DMS79 treated with DMSO at 0.1 percent for 48 hours (cell line): ENCODE results near the gene SLC35G4.
"Not testable (repeated sequence)": the region's sequence is repeated elsewhere in the genome, so short reads cannot be mapped to it uniquely, and the experiment has no call there.

Experiments
- DNase-seq: peaks from one replicate; lab custom pipeline; 2025; lab: John Stamatoyannopoulos, UW

Gene SLC35G4

GRCh38 chr18:11609488-11609887 lies at the start of gene SLC35G4:
Gene SLC35G4, plus strand, starts transcription at chr18:11609596. Its CDS starts 0 bp downstream, at chr18:11609596.
- DNase-seq: not testable (repeated sequence)

GRCh38 chr18:11561293-11561692 lies 48.1 kb upstream of the SLC35G4 start:
- no peak for DNase-seq

GRCh38 chr18:11565716-11566115 lies 43.7 kb upstream of the SLC35G4 start:
- no peak for DNase-seq

- no peak for DNase-seq
These were observed 43.0 kb upstream of the SLC35G4 start for GRCh38 chr18:11566236-11566965.

- DNase-seq: no peak
These were observed 42.0 kb upstream of the SLC35G4 start for GRCh38 chr18:11567396-11567795.

- DNase-seq: no peak
These were observed 39.3 kb upstream of the SLC35G4 start for GRCh38 chr18:11570073-11570588.

- DNase-seq: no peak
These were observed 38.5 kb upstream of the SLC35G4 start for GRCh38 chr18:11570769-11571412.

GRCh38 chr18:11572201-11572600 lies 37.2 kb upstream of the SLC35G4 start:
- no peak for DNase-seq

- DNase-seq: no peak
These were observed 34.9 kb upstream of the SLC35G4 start for GRCh38 chr18:11574545-11574944.

- DNase-seq: no peak
These were observed 31.9 kb upstream of the SLC35G4 start for GRCh38 chr18:11577271-11578112.

- DNase-seq: no peak
These were observed 30.6 kb upstream of the SLC35G4 start for GRCh38 chr18:11578799-11579198.

- DNase-seq: no peak
These were observed 29.5 kb upstream of the SLC35G4 start for GRCh38 chr18:11579916-11580315.

- no peak for DNase-seq
These were observed 28.1 kb upstream of the SLC35G4 start for GRCh38 chr18:11581286-11581685.

GRCh38 chr18:11585596-11585995 lies 23.8 kb upstream of the SLC35G4 start:
- no peak for DNase-seq

- no peak for DNase-seq
These were observed 22.5 kb upstream of the SLC35G4 start for GRCh38 chr18:11586896-11587295.

- DNase-seq: no peak
These were observed 22.0 kb upstream of the SLC35G4 start for GRCh38 chr18:11587432-11587831.

- DNase-seq: no peak
These were observed 21.6 kb upstream of the SLC35G4 start for GRCh38 chr18:11587846-11588245.

- no peak for DNase-seq
These were observed 17.4 kb upstream of the SLC35G4 start for GRCh38 chr18:11591957-11592356.

- no peak for DNase-seq
These were observed 9.1 kb upstream of the SLC35G4 start for GRCh38 chr18:11600321-11600720.

GRCh38 chr18:11607906-11608305 lies 1.5 kb upstream of the SLC35G4 start:
- no peak for DNase-seq

- DNase-seq: not testable (repeated sequence)
These were observed 778 bp upstream of the SLC35G4 start for GRCh38 chr18:11608618-11609017.

GRCh38 chr18:11613073-11613472 lies 3.7 kb downstream of the SLC35G4 start:
- not testable (repeated sequence) for DNase-seq
